Prostate gland (tissue), 2 donors: ENCODE data around the gene PHF23. TPM values are rescaled to one million over a fixed set of nuclear protein-coding genes. Genes with fewer than 3 reads are reported as not detected.

Experiments
- DNase-seq: peaks from one replicate; pipeline ENCODE4 v3.0.0-alpha.2; 2019; ENCODE audit warnings: low spot score
- H3K27ac ChIP-seq, 2 donors: fragments of 200-600 bp; sonication (generic); 2 replicates each; pipeline ENCODE4 v1.5.1; 2017 to 2019
- H3K27me3 ChIP-seq: fragments of 200-600 bp; sonication (generic); replicated peaks from 2 replicates; pipeline ENCODE4 v1.5.1; 2019; ENCODE audit not compliant: insufficient read depth
- H3K36me3 ChIP-seq, 2 donors: fragments of 200-600 bp; sonication (generic); 1 replicate in 1 of 2; 2 replicates in 1 of 2; pipeline versions ENCODE4 v1.5.1 to v1.8.1; 2017 to 2019
- H3K4me1 ChIP-seq: fragments of 200-600 bp; sonication (generic); replicated peaks from 2 replicates; pipeline ENCODE4 v1.5.1; 2019
- H3K4me3 ChIP-seq, 2 donors: fragments of 200-600 bp; sonication (generic); 2 replicates each; pipeline ENCODE4 v1.5.1; 2017 to 2019
- H3K9me3 ChIP-seq: fragments of 200-600 bp; sonication (generic); 2 replicates; pipeline ENCODE4 v1.5.1; 2017
- CTCF ChIP-seq, 4 experiments: fragments of 200-600 bp in 2 of 4; fragments of 450-650 bp in 2 of 4; sonication (generic) in 2 of 4; IDR thresholded peaks; 1 replicate in 3 of 4; 2 replicates in 1 of 4; pipeline ENCODE4 v1.5.1; 2016 to 2019; ENCODE audit warnings: antibody characterized with exemption in 4 of 4, mild to moderate bottlenecking in 2 of 4, moderate library complexity in 2 of 4
- POLR2A ChIP-seq: fragments of 450-650 bp; IDR thresholded peaks from one replicate; pipeline ENCODE4 v1.6.1; 2016; ENCODE audit warnings: antibody characterized with exemption, mild to moderate bottlenecking
- POLR2AphosphoS5 ChIP-seq: sonication (generic); formaldehyde crosslinking; IDR thresholded peaks from one replicate; pipeline ENCODE4 v1.6.1; 2017; ENCODE audit warnings: antibody characterized with exemption
- WGBS: methylation state at CpG from one replicate; pipeline ENCODE4 v1.1.5; 2018; 5-methylcytosine and 5-hydroxymethylcytosine counted together
- intact Hi-C: fragments of 100-400 bp; cut with DNase I; formaldehyde crosslinking; loops from one replicate; pipeline ENCODE4 v1.14.2; 2022
- total RNA-seq, 2 donors: library from RNA; depleted of rRNA; stranded (reverse); fragments of >200 nt; gene quantifications; one replicate each; pipeline ENCODE4 v1.1.0, GENCODE V29; 2016

PHF23 gene
- total RNA-seq, 2 donors from 2014 or later = 41.2 to 92.5 TPM

GRCh38 chr17:7208754-7209460, 30.4 kb downstream of the PHF23 start:
- no peaks in the 10 kb centered on the region for H3K4me1 ChIP-seq
- H3K4me3 ChIP-seq = no peak overlapping the region
- no peaks in the 10 kb centered on the region for H3K27me3 ChIP-seq
- intact Hi-C loops = no loop called here
- TF ChIP-seq POLR2A (no peak), POLR2AphosphoS5 (no peak), CTCF (IDR thresholded peaks at IDR 0.05) (no peak)
- no peak for DNase-seq
- WGBS = 86% methylated on average over 9 of the region's 9 CpGs
- no peak overlapping the region for H3K27ac ChIP-seq
- no peaks in the 10 kb centered on the region for H3K9me3 ChIP-seq
- H3K36me3 ChIP-seq = no peaks in the 10 kb centered on the region

- Histone ChIP-seq H3K4me3 (no peak overlapping the region), H3K27me3 (no peaks in the 10 kb centered on the region), H3K9me3 (no peaks in the 10 kb centered on the region), H3K4me1 (no peaks in the 10 kb centered on the region), H3K36me3 (no peaks in the 10 kb centered on the region), H3K27ac (no peak overlapping the region)
- WGBS = 54% methylated on average over 17 of the region's 21 CpGs
- TF ChIP-seq POLR2A (no peak), POLR2AphosphoS5 (no peak), CTCF (IDR thresholded peaks at IDR 0.05) (no peak)
- no peak for DNase-seq
- intact Hi-C loops = no loop called here
These were observed 31.2 kb downstream of the PHF23 start for GRCh38 chr17:7208027-7208571.

- Histone ChIP-seq H3K27me3 (no peaks in the 10 kb centered on the region), H3K27ac (no peak overlapping the region), H3K36me3 (no peaks in the 10 kb centered on the region), H3K4me1 (no peaks in the 10 kb centered on the region), H3K9me3 (no peaks in the 10 kb centered on the region), H3K4me3 (no peak overlapping the region)
- no peak for DNase-seq
- TF ChIP-seq CTCF (IDR thresholded peaks at IDR 0.05) (no peak), POLR2AphosphoS5 (no peak)
- intact Hi-C loops = no loop called here
- WGBS = 80% methylated on average over 22 of the region's 24 CpGs
These were observed 31.9 kb downstream of the PHF23 start for GRCh38 chr17:7207120-7208001.

GRCh38 chr17:7205561-7205960, 33.7 kb downstream of the PHF23 start:
- peak overlapping the region; percentile 20 to 60 for H3K27ac ChIP-seq

More at GRCh38 chr17:7205561-7205960, 33.7 kb downstream of the PHF23 start:
- Histone ChIP-seq H3K27me3 (no peaks in the 10 kb centered on the region), H3K9me3 (no peaks in the 10 kb centered on the region), H3K36me3 (no peaks in the 10 kb centered on the region), H3K4me1 (no peaks in the 10 kb centered on the region), H3K4me3 (peak overlapping the region; percentile 29 to 31)
- intact Hi-C loops = no loop called here
- no peak for TF ChIP-seq POLR2AphosphoS5
- TF ChIP-seq CTCF (IDR thresholded peaks at IDR 0.05) = no peak
- TF ChIP-seq POLR2A = no peak
- no peak for DNase-seq
- 38% methylated on average over 15 of the region's 15 CpGs for WGBS
